Endodermal cell (in vitro differentiated cells): ENCODE measurements around the gene LAMA2. TPM values are rescaled to one million over a fixed set of nuclear protein-coding genes. Genes with fewer than 3 reads are reported as not detected.

Source experiments
- DNase-seq: peaks from one replicate; pipeline ENCODE4 v3.0.0-alpha.2; 2017
- H3K27ac ChIP-seq: 2 replicates; pipeline ENCODE4 v1.5.1; 2013; ENCODE audit warnings: mild to moderate bottlenecking, low read depth, low read length, moderate library complexity
- H3K27me3 ChIP-seq: 2 replicates; pipeline ENCODE4 v1.6.1; 2013; ENCODE audit warnings: mild to moderate bottlenecking, low read length, moderate library complexity; ENCODE audit not compliant: insufficient read depth, control insufficient read depth, poor library complexity, severe bottlenecking
- H3K36me3 ChIP-seq: 2 replicates; pipeline ENCODE4 v1.7.0; 2013; ENCODE audit warnings: mild to moderate bottlenecking, low read length, moderate library complexity; ENCODE audit not compliant: control insufficient read depth, insufficient read depth
- H3K4me1 ChIP-seq: one replicate; pipeline ENCODE4 v1.7.0; 2013; ENCODE audit warnings: low read length; ENCODE audit not compliant: control insufficient read depth, insufficient read depth
- H3K4me3 ChIP-seq: 2 replicates; pipeline ENCODE4 v1.5.1; 2013; ENCODE audit warnings: mild to moderate bottlenecking, low read length, moderate library complexity
- H3K9ac ChIP-seq: 2 replicates; pipeline ENCODE4 v1.6.1; 2013; ENCODE audit warnings: mild to moderate bottlenecking, low read length, moderate library complexity; ENCODE audit not compliant: poor library complexity, severe bottlenecking; ENCODE audit errors: extremely low read depth
- H3K9me3 ChIP-seq: 2 replicates; pipeline ENCODE4 v1.6.1; 2013; ENCODE audit warnings: mild to moderate bottlenecking, low read length, moderate library complexity; ENCODE audit not compliant: control insufficient read depth
- H3K27ac Mint-ChIP-seq: 2 replicates; pipeline ENCODE4 v1.8.0; 2020; ENCODE audit warnings: mixed read lengths
- H3K27me3 Mint-ChIP-seq: 2 replicates; pipeline ENCODE4 v1.8.0; 2021; ENCODE audit warnings: mild to moderate bottlenecking, mixed read lengths; ENCODE audit not compliant: insufficient read depth
- H3K36me3 Mint-ChIP-seq: 2 replicates; pipeline ENCODE4 v1.8.0; 2020; ENCODE audit warnings: low read depth, mixed read lengths
- H3K4me1 Mint-ChIP-seq: 2 replicates; pipeline ENCODE4 v1.8.0; 2020; ENCODE audit warnings: mixed read lengths
- H3K4me3 Mint-ChIP-seq: 2 replicates; pipeline ENCODE4 v1.8.0; 2020; ENCODE audit warnings: mild to moderate bottlenecking, moderate library complexity, mixed read lengths
- H3K9me3 Mint-ChIP-seq: 2 replicates; pipeline ENCODE4 v1.8.0; 2020; ENCODE audit warnings: mild to moderate bottlenecking, mixed read lengths
- WGBS, 2 experiments: methylation state at CpG; one replicate each; pipeline versions ENCODE4 v1.1.5 to v1.1.7; 2013; ENCODE audit warnings: missing lambda C conversion rate in 2 of 2, mixed read lengths in 1 of 2; ENCODE audit not compliant: insufficient coverage in 1 of 2, insufficient read length in 1 of 2; 5-methylcytosine and 5-hydroxymethylcytosine counted together
- total RNA-seq, 2 donors: library from RNA; stranded (reverse); fragmentation: NEBNext Ultra II Directional in 1 of 2; extraction: Animal tissue kit (Norgen Biotek cat#: 25700) in 1 of 2; gene quantifications; 2 replicates in 1 of 2; 3 replicates in 1 of 2; pipeline ENCODE4 v1.2.1, GENCODE V29; 2021
- TF ChIP-seq, protein P1 (sequence below): fragments of 200-600 bp; sonication (generic); conservative IDR thresholded peaks from 2 replicates; pipeline ENCODE4 v1.5.0; 2021; ENCODE audit warnings: antibody characterized with exemption, mild to moderate bottlenecking

LAMA2 gene
- total RNA-seq, 2 donors from 2014 or later = 2.3 to 4.1 TPM

DNA sequence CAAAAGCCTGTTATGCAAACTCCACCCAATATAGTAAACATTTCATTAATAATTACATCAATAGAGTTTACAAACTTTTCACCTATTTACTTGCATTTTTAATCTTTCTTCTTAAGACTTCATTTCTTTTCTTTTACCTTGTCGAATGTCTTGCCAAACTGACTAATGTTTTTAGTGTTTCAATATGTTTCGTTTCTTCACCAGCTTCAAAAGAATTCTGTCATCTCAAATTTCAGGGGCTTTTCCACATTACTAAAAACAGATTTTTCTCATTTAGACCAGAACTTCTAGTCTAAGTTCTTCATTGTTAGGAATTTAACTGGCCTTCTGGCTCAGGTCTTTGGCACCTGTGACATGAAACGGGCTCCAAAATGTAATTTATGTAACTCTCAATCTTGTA is 630.5 kb downstream of the LAMA2 start:
- Mint-ChIP-seq H3K4me3 (no peak overlapping the region), H3K4me1 (no peaks in the 10 kb centered on the region), H3K36me3 (no peaks in the 10 kb centered on the region), H3K27me3 (no peaks in the 10 kb centered on the region), H3K9me3 (no peaks in the 10 kb centered on the region), H3K27ac (no peak overlapping the region)
- TF ChIP-seq, protein P1, sequence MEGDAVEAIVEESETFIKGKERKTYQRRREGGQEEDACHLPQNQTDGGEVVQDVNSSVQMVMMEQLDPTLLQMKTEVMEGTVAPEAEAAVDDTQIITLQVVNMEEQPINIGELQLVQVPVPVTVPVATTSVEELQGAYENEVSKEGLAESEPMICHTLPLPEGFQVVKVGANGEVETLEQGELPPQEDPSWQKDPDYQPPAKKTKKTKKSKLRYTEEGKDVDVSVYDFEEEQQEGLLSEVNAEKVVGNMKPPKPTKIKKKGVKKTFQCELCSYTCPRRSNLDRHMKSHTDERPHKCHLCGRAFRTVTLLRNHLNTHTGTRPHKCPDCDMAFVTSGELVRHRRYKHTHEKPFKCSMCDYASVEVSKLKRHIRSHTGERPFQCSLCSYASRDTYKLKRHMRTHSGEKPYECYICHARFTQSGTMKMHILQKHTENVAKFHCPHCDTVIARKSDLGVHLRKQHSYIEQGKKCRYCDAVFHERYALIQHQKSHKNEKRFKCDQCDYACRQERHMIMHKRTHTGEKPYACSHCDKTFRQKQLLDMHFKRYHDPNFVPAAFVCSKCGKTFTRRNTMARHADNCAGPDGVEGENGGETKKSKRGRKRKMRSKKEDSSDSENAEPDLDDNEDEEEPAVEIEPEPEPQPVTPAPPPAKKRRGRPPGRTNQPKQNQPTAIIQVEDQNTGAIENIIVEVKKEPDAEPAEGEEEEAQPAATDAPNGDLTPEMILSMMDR = no peak
- WGBS, 2 experiments = 93 to 100% methylated on average over 1 to 3 of the region's 3 CpGs
- Histone ChIP-seq H3K27ac (no peak overlapping the region), H3K4me1 (no peaks in the 10 kb centered on the region), H3K4me3 (no peak overlapping the region), H3K9ac (no peak overlapping the region), H3K36me3 (no peaks in the 10 kb centered on the region), H3K9me3 (no peaks in the 10 kb centered on the region), H3K27me3 (no peaks in the 10 kb centered on the region)
- DNase-seq = no peak

DNA sequence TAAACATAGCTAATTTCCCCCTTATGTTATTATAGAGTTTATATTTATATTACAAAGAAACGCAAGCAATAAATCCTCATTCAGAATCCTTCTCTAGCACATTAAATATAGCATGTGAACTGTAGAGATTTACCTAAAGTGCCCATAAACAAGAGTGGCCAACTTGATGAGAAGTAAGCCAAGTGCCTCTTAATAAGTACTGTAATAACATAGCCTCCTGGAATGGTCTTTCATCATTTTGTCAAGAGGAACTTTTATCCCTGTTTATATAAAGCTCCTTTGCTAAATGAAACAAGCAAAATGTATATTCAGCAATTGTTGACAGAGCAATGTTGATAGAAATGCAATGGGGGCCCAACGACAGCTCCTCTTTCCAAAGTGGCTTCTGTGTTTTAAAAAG is 632.1 kb downstream of the LAMA2 start:
- H3K27ac ChIP-seq = no peak overlapping the region
- H3K4me3 Mint-ChIP-seq = no peak overlapping the region
- no peaks in the 10 kb centered on the region for H3K4me1 ChIP-seq
- DNase-seq = no peak
- H3K36me3 ChIP-seq = no peaks in the 10 kb centered on the region
- H3K36me3 Mint-ChIP-seq = no peaks in the 10 kb centered on the region
- H3K4me1 Mint-ChIP-seq = no peaks in the 10 kb centered on the region
- H3K27me3 ChIP-seq = no peaks in the 10 kb centered on the region
- H3K4me3 ChIP-seq = no peak overlapping the region
- H3K27ac Mint-ChIP-seq = no peak overlapping the region
- TF ChIP-seq, protein P1 = no peak
- 84 to 100% methylated on average over 1 of the region's 2 CpGs for WGBS, 2 experiments
- H3K27me3 Mint-ChIP-seq = no peaks in the 10 kb centered on the region
- no peak overlapping the region for H3K9ac ChIP-seq
- no peaks in the 10 kb centered on the region for H3K9me3 Mint-ChIP-seq
- H3K9me3 ChIP-seq = no peaks in the 10 kb centered on the region

DNA sequence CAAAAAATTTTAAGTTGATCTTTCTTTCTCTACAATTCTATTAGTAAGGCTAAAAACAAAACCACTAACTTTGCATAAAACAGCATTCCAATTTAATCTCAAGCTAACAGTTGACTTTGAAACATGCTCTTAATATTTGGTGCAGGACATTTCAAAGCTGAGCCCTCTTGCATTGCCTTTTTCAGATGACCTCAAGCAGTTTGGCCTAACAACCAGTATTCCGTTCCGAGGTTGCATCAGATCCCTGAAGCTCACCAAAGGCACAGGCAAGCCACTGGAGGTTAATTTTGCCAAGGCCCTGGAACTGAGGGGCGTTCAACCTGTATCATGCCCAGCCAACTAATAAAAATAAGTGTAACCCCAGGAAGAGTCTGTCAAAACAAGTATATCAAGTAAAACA is 633.1 kb downstream of the LAMA2 start:
- TF ChIP-seq, protein P1 = no peak
- Histone ChIP-seq H3K9ac (no peak overlapping the region), H3K4me3 (no peak overlapping the region), H3K27ac (no peak overlapping the region), H3K4me1 (no peaks in the 10 kb centered on the region), H3K36me3 (no peaks in the 10 kb centered on the region), H3K27me3 (no peaks in the 10 kb centered on the region), H3K9me3 (no peaks in the 10 kb centered on the region)
- Mint-ChIP-seq H3K4me1 (no peaks in the 10 kb centered on the region), H3K9me3 (no peaks in the 10 kb centered on the region), H3K36me3 (no peaks in the 10 kb centered on the region), H3K27ac (peak overlapping the region; percentile 44), H3K4me3 (no peak overlapping the region), H3K27me3 (no peaks in the 10 kb centered on the region)
- no peak for DNase-seq
- WGBS, 2 experiments = 83 to 94% methylated on average over 2 to 3 of the region's 3 CpGs
